ENCODE data around the gene OMA1. TPM values are rescaled to one million over a fixed set of nuclear protein-coding genes. Genes with fewer than 3 reads are reported as not detected.

The OMA1 gene
- polyA plus RNA-seq, 1 experiment, result 17.3 TPM

- no peak for TF ChIP-seq CTCF (IDR thresholded peaks at IDR 0.05; ENCODE audit: low read depth, low read length)
- no peaks in the 10 kb centered on the region for H3K9me3 ChIP-seq (ENCODE audit: control insufficient read depth, insufficient read depth, low read length)
- no peak overlapping the region for H3K27ac ChIP-seq (ENCODE audit: low read depth, low read length)
- POLR2A ChIA-PET, result no interaction called here
- no peaks in the 10 kb centered on the region for H3K27me3 ChIP-seq (ENCODE audit: control insufficient read depth, insufficient read depth, low read length)
- CTCF ChIA-PET, result no interaction called here
- no peak for DNase-seq (ENCODE audit: low read depth, low spot score)
- no peak overlapping the region for H3K4me3 ChIP-seq (ENCODE audit: low read depth, low read length)
These were observed 91.7 kb downstream of the OMA1 start for GRCh38 chr1:58454807-58455206.

- ChIA-PET CTCF (no interaction called here), POLR2A (no interaction called here)
- Histone ChIP-seq H3K27ac (ENCODE audit: low read depth, low read length) (no peak overlapping the region), H3K27me3 (ENCODE audit: control insufficient read depth, insufficient read depth, low read length) (no peaks in the 10 kb centered on the region), H3K4me3 (ENCODE audit: low read depth, low read length) (no peak overlapping the region), H3K9me3 (ENCODE audit: control insufficient read depth, insufficient read depth, low read length) (no peaks in the 10 kb centered on the region)
- TF ChIP-seq CTCF (IDR thresholded peaks at IDR 0.05; ENCODE audit: low read depth, low read length), result no peak
- no peak for DNase-seq (ENCODE audit: low read depth, low spot score)
These were observed 92.1 kb downstream of the OMA1 start for GRCh38 chr1:58454385-58454784.

GRCh38 chr1:58451560-58452191 lies 94.8 kb downstream of the OMA1 start:
- DNase-seq (ENCODE audit: low read depth, low spot score), result no peak
- POLR2A ChIA-PET, result no interaction called here
- Histone ChIP-seq H3K4me3 (ENCODE audit: low read depth, low read length) (no peak overlapping the region), H3K9me3 (ENCODE audit: control insufficient read depth, insufficient read depth, low read length) (no peaks in the 10 kb centered on the region), H3K27me3 (ENCODE audit: control insufficient read depth, insufficient read depth, low read length) (no peaks in the 10 kb centered on the region), H3K27ac (ENCODE audit: low read depth, low read length) (no peak overlapping the region)
- CTCF ChIA-PET, result no interaction called here
- TF ChIP-seq CTCF (IDR thresholded peaks at IDR 0.05; ENCODE audit: low read depth, low read length), result no peak

GRCh38 chr1:58447886-58448285 lies 98.6 kb downstream of the OMA1 start:
- no peak for DNase-seq (ENCODE audit: low read depth, low spot score)
- no peak overlapping the region for H3K4me3 ChIP-seq (ENCODE audit: low read depth, low read length)
- no peak for TF ChIP-seq CTCF (IDR thresholded peaks at IDR 0.05; ENCODE audit: low read depth, low read length)
- POLR2A ChIA-PET, result no interaction called here
- no peaks in the 10 kb centered on the region for H3K9me3 ChIP-seq (ENCODE audit: control insufficient read depth, insufficient read depth, low read length)
- H3K27ac ChIP-seq (ENCODE audit: low read depth, low read length), result no peak overlapping the region
- CTCF ChIA-PET, result no interaction called here
- H3K27me3 ChIP-seq (ENCODE audit: control insufficient read depth, insufficient read depth, low read length), result no peaks in the 10 kb centered on the region

- Histone ChIP-seq H3K27ac (ENCODE audit: low read depth, low read length) (no peak overlapping the region), H3K4me3 (ENCODE audit: low read depth, low read length) (no peak overlapping the region), H3K27me3 (ENCODE audit: control insufficient read depth, insufficient read depth, low read length) (no peaks in the 10 kb centered on the region), H3K9me3 (ENCODE audit: control insufficient read depth, insufficient read depth, low read length) (no peaks in the 10 kb centered on the region)
- ChIA-PET CTCF (no interaction called here), POLR2A (no interaction called here)
- TF ChIP-seq CTCF (IDR thresholded peaks at IDR 0.05; ENCODE audit: low read depth, low read length), result no peak
- no peak for DNase-seq (ENCODE audit: low read depth, low spot score)
These were observed 99.5 kb downstream of the OMA1 start for GRCh38 chr1:58447042-58447441.
